GM23338 (cell line): Measurements from ENCODE around the gene SEC16A. TPM values are rescaled to one million over a fixed set of nuclear protein-coding genes. Genes with fewer than 3 reads are reported as not detected.

Source experiments
- ATAC-seq: fragments of 200-7000 bp; cut with Tn5 transposase; 3 replicates; pipeline ENCODE4 v1.9.1; 2020
- DNase-seq: peaks from one replicate; pipeline ENCODE4 v3.0.0-alpha.2; 2015; ENCODE audit warnings: low spot score
- H2AFZ ChIP-seq: fragments of 200-600 bp; sonication (generic); 2 replicates; pipeline ENCODE4 v1.8.0; 2016; ENCODE audit warnings: antibody characterized with exemption, mild to moderate bottlenecking, moderate library complexity
- H3F3A ChIP-seq: fragments of 200-600 bp; sonication (generic); replicated peaks from 2 replicates; pipeline ENCODE4 v1.8.0; 2017; ENCODE audit warnings: antibody characterized with exemption, mixed run types, low read depth
- H3K27ac ChIP-seq: fragments of 200-600 bp; sonication (generic); 2 replicates; pipeline ENCODE4 v1.6.1; 2016; ENCODE audit warnings: low read depth
- H3K27me3 ChIP-seq: fragments of 200-600 bp; sonication (generic); 2 replicates; pipeline ENCODE4 v1.8.0; 2016; ENCODE audit warnings: mild to moderate bottlenecking, mixed run types, moderate library complexity; ENCODE audit not compliant: insufficient read depth
- H3K36me3 ChIP-seq: fragments of 200-600 bp; sonication (generic); 2 replicates; pipeline ENCODE4 v1.8.0; 2016; ENCODE audit warnings: mild to moderate bottlenecking; ENCODE audit not compliant: insufficient read depth
- H3K4me1 ChIP-seq: fragments of 200-600 bp; sonication (generic); 2 replicates; pipeline ENCODE4 v1.8.0; 2016; ENCODE audit warnings: mild to moderate bottlenecking, moderate library complexity; ENCODE audit not compliant: insufficient read depth
- H3K4me2 ChIP-seq: fragments of 200-600 bp; sonication (generic); 2 replicates; pipeline ENCODE4 v1.7.1; 2017; ENCODE audit warnings: mixed run types
- H3K4me3 ChIP-seq: fragments of 200-600 bp; sonication (generic); 2 replicates; pipeline ENCODE4 v1.6.1; 2016; ENCODE audit warnings: mixed run types
- H3K79me2 ChIP-seq: fragments of 200-600 bp; sonication (generic); replicated peaks from 2 replicates; pipeline ENCODE4 v1.8.0; 2017; ENCODE audit warnings: mild to moderate bottlenecking; ENCODE audit not compliant: insufficient read depth
- H3K9me2 ChIP-seq: fragments of 200-600 bp; sonication (generic); 2 replicates; pipeline ENCODE4 v1.8.0; 2017; ENCODE audit not compliant: insufficient read depth
- H4K20me1 ChIP-seq: fragments of 200-600 bp; sonication (generic); replicated peaks from 2 replicates; pipeline ENCODE4 v1.8.0; 2017; ENCODE audit warnings: mild to moderate bottlenecking; ENCODE audit not compliant: insufficient read depth
- H3K27ac Mint-ChIP-seq: 2 replicates; pipeline ENCODE4 v1.8.0; 2020; ENCODE audit warnings: inconsistent platforms, mild to moderate bottlenecking, moderate library complexity, mixed read lengths
- H3K27me3 Mint-ChIP-seq: 3 replicates; pipeline ENCODE4 v1.8.0; 2022; ENCODE audit warnings: low read depth, mild to moderate bottlenecking, moderate library complexity, mixed read lengths, inconsistent platforms; ENCODE audit not compliant: insufficient read depth, poor library complexity
- H3K36me3 Mint-ChIP-seq: 3 replicates; pipeline ENCODE4 v1.8.0; 2021; ENCODE audit warnings: low read depth, mild to moderate bottlenecking, inconsistent platforms, moderate library complexity, mixed read lengths
- H3K4me1 Mint-ChIP-seq: 3 replicates; pipeline ENCODE4 v1.8.0; 2020; ENCODE audit warnings: mild to moderate bottlenecking, inconsistent platforms, mixed read lengths
- H3K4me3 Mint-ChIP-seq: 3 replicates; pipeline ENCODE4 v1.8.0; 2021; ENCODE audit warnings: moderate library complexity, mild to moderate bottlenecking, inconsistent platforms, mixed read lengths
- H3K9me3 Mint-ChIP-seq: 3 replicates; pipeline ENCODE4 v1.8.0; 2020; ENCODE audit warnings: moderate library complexity, mild to moderate bottlenecking, inconsistent platforms, mixed read lengths
- CREB1 ChIP-seq: fragments of 250-450 bp; sonication (Bioruptor Pico); IDR thresholded peaks from 2 replicates; pipeline ENCODE4 v1.5.0; 2020; ENCODE audit warnings: low read depth, mild to moderate bottlenecking, moderate library complexity
- EZH2 ChIP-seq: fragments of 200-600 bp; sonication (generic); IDR thresholded peaks from one replicate; pipeline ENCODE4 v1.8.0; 2017; ENCODE audit warnings: antibody characterized with exemption, mild to moderate bottlenecking, low read depth; ENCODE audit not compliant: unreplicated experiment
- EZH2phosphoT487 ChIP-seq: fragments of 200-600 bp; sonication (generic); IDR thresholded peaks from one replicate; pipeline ENCODE4 v1.8.1; 2018; ENCODE audit warnings: antibody characterized with exemption; ENCODE audit not compliant: unreplicated experiment
- JUNB ChIP-seq: IDR thresholded peaks from one replicate; pipeline ENCODE4 v1.6.1; 2016; ENCODE audit warnings: antibody characterized with exemption; ENCODE audit not compliant: unreplicated experiment
- NANOG ChIP-seq: IDR thresholded peaks from 2 replicates; pipeline ENCODE4 v1.6.1; 2016; ENCODE audit warnings: antibody characterized with exemption, borderline replicate concordance
- POLR2AphosphoS5 ChIP-seq: IDR thresholded peaks from 2 replicates; pipeline ENCODE4 v1.6.1; 2016; ENCODE audit warnings: antibody characterized with exemption, low read depth
- REST ChIP-seq: IDR thresholded peaks from one replicate; pipeline ENCODE4 v1.6.1; 2018; ENCODE audit warnings: antibody characterized with exemption; ENCODE audit not compliant: unreplicated experiment
- STAT1 ChIP-seq: IDR thresholded peaks from one replicate; pipeline ENCODE4 v1.6.1; 2016; ENCODE audit warnings: antibody characterized with exemption; ENCODE audit not compliant: unreplicated experiment
- ZNF114 ChIP-seq: fragments of 250-450 bp; sonication (Bioruptor Pico); IDR thresholded peaks from 2 replicates; pipeline ENCODE4 v1.5.0; 2020; ENCODE audit warnings: mild to moderate bottlenecking, moderate library complexity
- ZNF331 ChIP-seq: fragments of 250-450 bp; sonication (Bioruptor Pico); IDR thresholded peaks from 2 replicates; pipeline ENCODE4 v1.5.0; 2020; ENCODE audit warnings: low read depth, mild to moderate bottlenecking, moderate library complexity
- polyA plus RNA-seq: library from polyadenylated mRNA; unstranded; fragments of >200 nt; fragmentation: Nextera tagmentation; extraction: Ambion mirVana; gene quantifications from 2 replicates; pipeline ENCODE4 v1.2.1, GENCODE V29; 2016
- total RNA-seq: library from RNA; depleted of rRNA; stranded (reverse); fragments of >200 nt; shearing (Covaris generic); gene quantifications from 2 replicates; pipeline ENCODE4 v1.2.3, GENCODE V29; 2014
- TF ChIP-seq, protein P1 (sequence below): IDR thresholded peaks from 2 replicates; pipeline ENCODE4 v1.6.1; 2016; ENCODE audit warnings: antibody characterized with exemption
- TF ChIP-seq, protein P2 (sequence below), 2 experiments: fragments of 200-600 bp in 1 of 2; sonication (generic) in 1 of 2; conservative IDR thresholded peaks; 2 replicates each; pipeline versions ENCODE4 v1.5.1 to v1.6.1; 2016 to 2017; ENCODE audit warnings: antibody characterized with exemption in 2 of 2, low read depth in 2 of 2, mild to moderate bottlenecking in 2 of 2, moderate library complexity in 1 of 2
- TF ChIP-seq, protein P3 (sequence below): fragments of 250-450 bp; sonication (Bioruptor Pico); IDR thresholded peaks from 2 replicates; pipeline ENCODE4 v1.5.0; 2020; ENCODE audit warnings: mild to moderate bottlenecking, moderate library complexity

Gene SEC16A
- total and polyA plus RNA-seq, 2 experiments from 2014 or later = 34.0 to 59.2 TPM

DNA sequence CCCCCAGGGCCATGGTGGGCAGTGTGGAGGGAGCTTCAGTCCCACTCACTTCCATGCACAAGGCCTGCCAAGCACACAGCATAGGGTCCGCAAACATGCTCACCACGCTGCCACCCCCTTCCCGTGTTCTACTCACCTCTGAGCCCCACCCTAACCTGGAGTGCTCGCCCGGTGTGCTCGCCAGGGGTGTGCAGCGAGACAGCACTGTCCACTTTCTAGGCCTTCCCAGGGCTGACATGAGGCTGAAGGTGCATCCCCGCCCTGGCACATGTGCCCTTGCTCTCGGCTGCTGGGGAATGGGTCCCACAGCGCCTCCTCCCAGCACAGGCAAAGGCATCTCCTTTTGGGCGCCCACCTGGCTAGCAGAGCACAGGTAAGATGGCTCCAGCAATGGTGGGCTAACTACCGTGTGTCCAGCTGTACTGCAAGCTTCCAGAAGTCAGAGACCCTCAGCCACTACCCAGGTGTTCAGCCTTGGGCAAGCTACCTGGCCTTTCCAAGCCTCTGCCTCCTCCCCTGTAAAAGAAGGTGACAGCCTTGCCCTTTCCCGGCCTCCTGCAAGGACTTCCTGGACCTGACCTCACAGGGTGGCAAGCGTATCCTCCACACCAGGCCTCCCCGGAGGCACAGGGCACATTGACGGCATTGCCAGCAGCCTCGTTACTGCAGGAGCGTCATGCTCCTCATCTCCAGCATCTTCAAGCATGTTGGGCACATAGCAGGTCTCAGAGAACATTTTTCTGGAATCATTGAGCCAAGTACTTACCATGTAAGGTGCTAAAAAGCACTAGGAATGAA is 4.2 kb upstream of the SEC16A start:
- no peak overlapping the region for H3K27ac ChIP-seq
- no peaks in the 10 kb centered on the region for H3K27me3 ChIP-seq
- H3F3A ChIP-seq = 0 out of 2 replicates have a peak, but pooled peaks cover 10% of the 10 kb centered on the region
- H3K4me2 ChIP-seq = no peak overlapping the region
- peaks cover 8% of the 10 kb centered on the region for H3K79me2 ChIP-seq
- H2AFZ ChIP-seq = no peak overlapping the region
- ATAC-seq (no peak), DNase-seq (no peak)
- no peaks in the 10 kb centered on the region; the same call in 1 of the 2 replicates for H4K20me1 ChIP-seq
- no peaks in the 10 kb centered on the region for H3K9me2 ChIP-seq
- no peaks in the 10 kb centered on the region for H3K9me3 Mint-ChIP-seq
- no peak overlapping the region for H3K4me3 Mint-ChIP-seq
- no peaks in the 10 kb centered on the region for H3K36me3 Mint-ChIP-seq
- no peaks in the 10 kb centered on the region for H3K4me1 ChIP-seq
- no peaks in the 10 kb centered on the region; the same call in 2 of the 3 replicates for H3K4me1 Mint-ChIP-seq
- H3K4me3 ChIP-seq = no peak overlapping the region
- H3K27me3 Mint-ChIP-seq = peaks cover 20% of the 10 kb centered on the region
- no peak for TF ChIP-seq ZNF331 (CRISPR knock-in tag)
- no peak for TF ChIP-seq EZH2phosphoT487
- no peak for TF ChIP-seq REST
- no peak for TF ChIP-seq EZH2
- TF ChIP-seq STAT1 = no peak
- TF ChIP-seq, protein P1, sequence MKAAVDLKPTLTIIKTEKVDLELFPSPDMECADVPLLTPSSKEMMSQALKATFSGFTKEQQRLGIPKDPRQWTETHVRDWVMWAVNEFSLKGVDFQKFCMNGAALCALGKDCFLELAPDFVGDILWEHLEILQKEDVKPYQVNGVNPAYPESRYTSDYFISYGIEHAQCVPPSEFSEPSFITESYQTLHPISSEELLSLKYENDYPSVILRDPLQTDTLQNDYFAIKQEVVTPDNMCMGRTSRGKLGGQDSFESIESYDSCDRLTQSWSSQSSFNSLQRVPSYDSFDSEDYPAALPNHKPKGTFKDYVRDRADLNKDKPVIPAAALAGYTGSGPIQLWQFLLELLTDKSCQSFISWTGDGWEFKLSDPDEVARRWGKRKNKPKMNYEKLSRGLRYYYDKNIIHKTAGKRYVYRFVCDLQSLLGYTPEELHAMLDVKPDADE = no peak
- no peak for TF ChIP-seq ZNF114 (CRISPR knock-in tag)
- TF ChIP-seq CREB1 (CRISPR knock-in tag) = no peak
- TF ChIP-seq, protein P2, sequence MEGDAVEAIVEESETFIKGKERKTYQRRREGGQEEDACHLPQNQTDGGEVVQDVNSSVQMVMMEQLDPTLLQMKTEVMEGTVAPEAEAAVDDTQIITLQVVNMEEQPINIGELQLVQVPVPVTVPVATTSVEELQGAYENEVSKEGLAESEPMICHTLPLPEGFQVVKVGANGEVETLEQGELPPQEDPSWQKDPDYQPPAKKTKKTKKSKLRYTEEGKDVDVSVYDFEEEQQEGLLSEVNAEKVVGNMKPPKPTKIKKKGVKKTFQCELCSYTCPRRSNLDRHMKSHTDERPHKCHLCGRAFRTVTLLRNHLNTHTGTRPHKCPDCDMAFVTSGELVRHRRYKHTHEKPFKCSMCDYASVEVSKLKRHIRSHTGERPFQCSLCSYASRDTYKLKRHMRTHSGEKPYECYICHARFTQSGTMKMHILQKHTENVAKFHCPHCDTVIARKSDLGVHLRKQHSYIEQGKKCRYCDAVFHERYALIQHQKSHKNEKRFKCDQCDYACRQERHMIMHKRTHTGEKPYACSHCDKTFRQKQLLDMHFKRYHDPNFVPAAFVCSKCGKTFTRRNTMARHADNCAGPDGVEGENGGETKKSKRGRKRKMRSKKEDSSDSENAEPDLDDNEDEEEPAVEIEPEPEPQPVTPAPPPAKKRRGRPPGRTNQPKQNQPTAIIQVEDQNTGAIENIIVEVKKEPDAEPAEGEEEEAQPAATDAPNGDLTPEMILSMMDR (conservative IDR thresholded peaks at IDR 0.05; ENCODE audit: low read depth in 2 of 2) = no peak
- no peak for TF ChIP-seq POLR2AphosphoS5
- TF ChIP-seq, protein P3, sequence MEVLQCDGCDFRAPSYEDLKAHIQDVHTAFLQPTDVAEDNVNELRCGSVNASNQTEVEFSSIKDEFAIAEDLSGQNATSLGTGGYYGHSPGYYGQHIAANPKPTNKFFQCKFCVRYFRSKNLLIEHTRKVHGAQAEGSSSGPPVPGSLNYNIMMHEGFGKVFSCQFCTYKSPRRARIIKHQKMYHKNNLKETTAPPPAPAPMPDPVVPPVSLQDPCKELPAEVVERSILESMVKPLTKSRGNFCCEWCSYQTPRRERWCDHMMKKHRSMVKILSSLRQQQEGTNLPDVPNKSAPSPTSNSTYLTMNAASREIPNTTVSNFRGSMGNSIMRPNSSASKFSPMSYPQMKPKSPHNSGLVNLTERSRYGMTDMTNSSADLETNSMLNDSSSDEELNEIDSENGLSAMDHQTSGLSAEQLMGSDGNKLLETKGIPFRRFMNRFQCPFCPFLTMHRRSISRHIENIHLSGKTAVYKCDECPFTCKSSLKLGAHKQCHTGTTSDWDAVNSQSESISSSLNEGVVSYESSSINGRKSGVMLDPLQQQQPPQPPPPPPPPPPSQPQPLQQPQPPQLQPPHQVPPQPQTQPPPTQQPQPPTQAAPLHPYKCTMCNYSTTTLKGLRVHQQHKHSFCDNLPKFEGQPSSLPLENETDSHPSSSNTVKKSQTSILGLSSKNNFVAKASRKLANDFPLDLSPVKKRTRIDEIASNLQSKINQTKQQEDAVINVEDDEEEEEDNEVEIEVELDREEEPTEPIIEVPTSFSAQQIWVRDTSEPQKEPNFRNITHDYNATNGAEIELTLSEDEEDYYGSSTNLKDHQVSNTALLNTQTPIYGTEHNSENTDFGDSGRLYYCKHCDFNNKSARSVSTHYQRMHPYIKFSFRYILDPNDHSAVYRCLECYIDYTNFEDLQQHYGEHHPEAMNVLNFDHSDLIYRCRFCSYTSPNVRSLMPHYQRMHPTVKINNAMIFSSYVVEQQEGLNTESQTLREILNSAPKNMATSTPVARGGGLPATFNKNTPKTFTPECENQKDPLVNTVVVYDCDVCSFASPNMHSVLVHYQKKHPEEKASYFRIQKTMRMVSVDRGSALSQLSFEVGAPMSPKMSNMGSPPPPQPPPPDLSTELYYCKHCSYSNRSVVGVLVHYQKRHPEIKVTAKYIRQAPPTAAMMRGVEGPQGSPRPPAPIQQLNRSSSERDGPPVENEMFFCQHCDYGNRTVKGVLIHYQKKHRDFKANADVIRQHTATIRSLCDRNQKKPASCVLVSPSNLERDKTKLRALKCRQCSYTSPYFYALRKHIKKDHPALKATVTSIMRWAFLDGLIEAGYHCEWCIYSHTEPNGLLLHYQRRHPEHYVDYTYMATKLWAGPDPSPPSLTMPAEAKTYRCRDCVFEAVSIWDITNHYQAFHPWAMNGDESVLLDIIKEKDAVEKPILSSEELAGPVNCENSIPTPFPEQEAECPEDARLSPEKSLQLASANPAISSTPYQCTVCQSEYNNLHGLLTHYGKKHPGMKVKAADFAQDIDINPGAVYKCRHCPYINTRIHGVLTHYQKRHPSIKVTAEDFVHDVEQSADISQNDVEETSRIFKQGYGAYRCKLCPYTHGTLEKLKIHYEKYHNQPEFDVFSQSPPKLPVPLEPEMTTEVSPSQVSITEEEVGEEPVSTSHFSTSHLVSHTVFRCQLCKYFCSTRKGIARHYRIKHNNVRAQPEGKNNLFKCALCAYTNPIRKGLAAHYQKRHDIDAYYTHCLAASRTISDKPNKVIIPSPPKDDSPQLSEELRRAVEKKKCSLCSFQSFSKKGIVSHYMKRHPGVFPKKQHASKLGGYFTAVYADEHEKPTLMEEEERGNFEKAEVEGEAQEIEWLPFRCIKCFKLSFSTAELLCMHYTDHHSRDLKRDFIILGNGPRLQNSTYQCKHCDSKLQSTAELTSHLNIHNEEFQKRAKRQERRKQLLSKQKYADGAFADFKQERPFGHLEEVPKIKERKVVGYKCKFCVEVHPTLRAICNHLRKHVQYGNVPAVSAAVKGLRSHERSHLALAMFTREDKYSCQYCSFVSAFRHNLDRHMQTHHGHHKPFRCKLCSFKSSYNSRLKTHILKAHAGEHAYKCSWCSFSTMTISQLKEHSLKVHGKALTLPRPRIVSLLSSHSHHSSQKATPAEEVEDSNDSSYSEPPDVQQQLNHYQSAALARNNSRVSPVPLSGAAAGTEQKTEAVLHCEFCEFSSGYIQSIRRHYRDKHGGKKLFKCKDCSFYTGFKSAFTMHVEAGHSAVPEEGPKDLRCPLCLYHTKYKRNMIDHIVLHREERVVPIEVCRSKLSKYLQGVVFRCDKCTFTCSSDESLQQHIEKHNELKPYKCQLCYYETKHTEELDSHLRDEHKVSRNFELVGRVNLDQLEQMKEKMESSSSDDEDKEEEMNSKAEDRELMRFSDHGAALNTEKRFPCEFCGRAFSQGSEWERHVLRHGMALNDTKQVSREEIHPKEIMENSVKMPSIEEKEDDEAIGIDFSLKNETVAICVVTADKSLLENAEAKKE = no peak
- TF ChIP-seq NANOG = no peak
- TF ChIP-seq JUNB = no peak
- no peak overlapping the region for H3K27ac Mint-ChIP-seq
- H3K36me3 ChIP-seq = no peaks in the 10 kb centered on the region
